K562 (cell line): Measurements from ENCODE around the gene DACT3. TPM values are rescaled to one million over a fixed set of nuclear protein-coding genes. Genes with fewer than 3 reads are reported as not detected.
A peak's percentile ranks its signal among the peaks of the same experiment; 100 is the strongest.

Experiments used
- ATAC-seq: fragments of 200-7000 bp; cut with Tn5 transposase; 3 replicates; pipeline ENCODE4 v1.9.1; 2020; ENCODE audit warnings: moderate library complexity
- Bru-seq: library from RNA; stranded (reverse); fragments of 400-500 nt; gene quantifications from one replicate; lab custom pipeline; 2021; lab: Mats Ljungman, UMichigan
- BruChase-seq, 2 experiments: library from RNA; stranded (reverse); fragments of 400-500 nt; gene quantifications; one replicate each; lab custom pipeline; 2021; lab: Mats Ljungman, UMichigan
- BruUV-seq: library from RNA; stranded (reverse); fragments of 400-500 nt; replicated peaks from 2 replicates; lab custom pipeline; 2021; lab: Mats Ljungman, UMichigan
- CTCF ChIA-PET: fragments of 300-600 bp; formaldehyde crosslinking; extraction: SDS; loops from one replicate; lab custom pipeline; 2021; ENCODE audit warnings: low intra/inter-chr PET ratio; lab: Yijun Ruan, JAX
- POLR2A ChIA-PET: fragments of 300-600, 350-650 bp; sonication (Branson Sonifier 250); formaldehyde crosslinking; extraction: SDS; loops from one replicate; lab custom pipeline; 2021; ENCODE audit warnings: antibody characterized with exemption, inconsistent platforms; lab: Yijun Ruan, JAX
- DNase-seq, 4 experiments: peaks; one replicate each; pipeline versions ENCODE4 v3.0.0 to v3.0.0-alpha.2; 2011 to 2018; ENCODE audit warnings: low spot score in 3 of 4, mixed read lengths in 3 of 4; ENCODE audit errors: extremely low read depth in 1 of 4
- FAIRE-seq: peaks from 2 replicates; lab custom pipeline; 2011; peaks lifted over from hg19 to GRCh38; lab: Jason Lieb, UNC
- H2AFZ ChIP-seq: 2 replicates; pipeline ENCODE4 v1.6.0; 2011; ENCODE audit warnings: low read depth, low read length, control low read depth, inconsistent platforms
- H3K27ac ChIP-seq: fragments of 200-600 bp; 3 replicates; pipeline ENCODE4 v1.8.0; 2011; ENCODE audit warnings: low read depth, mild to moderate bottlenecking, control low read depth, inconsistent platforms, low read length, moderate library complexity, mixed read lengths; ENCODE audit errors: extremely low read depth
- H3K27me3 ChIP-seq, 2 experiments: fragments of 300-600 bp in 1 of 2; 2 replicates in 1 of 2; 3 replicates in 1 of 2; pipeline versions ENCODE4 v1.6.0 to v1.8.0; 2011; ENCODE audit warnings: inconsistent platforms in 2 of 2, low read length in 2 of 2, mild to moderate bottlenecking in 1 of 2, mixed read lengths in 1 of 2, moderate library complexity in 1 of 2; ENCODE audit not compliant: control insufficient read depth in 2 of 2, insufficient read depth in 2 of 2
- H3K36me3 ChIP-seq: fragments of 300-600 bp; 3 replicates; pipeline ENCODE4 v1.8.0; 2011; ENCODE audit warnings: mild to moderate bottlenecking, low read length, inconsistent platforms; ENCODE audit not compliant: control insufficient read depth, insufficient read depth
- H3K4me1 ChIP-seq, 2 experiments: fragments of 200-600 bp in 1 of 2; replicated peaks in 1 of 2; 2 replicates in 1 of 2; 3 replicates in 1 of 2; pipeline versions ENCODE4 v1.5.1 to v1.8.0; 2011; ENCODE audit warnings: inconsistent platforms in 2 of 2, low read length in 2 of 2, mild to moderate bottlenecking in 1 of 2, mixed read lengths in 1 of 2, moderate library complexity in 1 of 2; ENCODE audit not compliant: control insufficient read depth in 2 of 2, insufficient read depth in 2 of 2
- H3K4me2 ChIP-seq: 2 replicates; pipeline ENCODE4 v1.6.1; 2011; ENCODE audit warnings: low read length, control low read depth, inconsistent platforms, mixed read lengths; ENCODE audit not compliant: insufficient read depth
- H3K4me3 ChIP-seq: fragments of 200-600 bp; sonication (generic), shearing (Covaris generic); 2 replicates; pipeline ENCODE4 v1.5.1; 2016; ENCODE audit warnings: control low read depth, inconsistent platforms
- H3K79me2 ChIP-seq: fragments of 200-600 bp; 3 replicates; pipeline ENCODE4 v1.8.0; 2011; ENCODE audit warnings: low read length, inconsistent platforms; ENCODE audit not compliant: control insufficient read depth, insufficient read depth
- H3K9ac ChIP-seq, 2 experiments: 2 replicates each; pipeline versions ENCODE4 v1.6.0 to v1.6.1; 2011; ENCODE audit warnings: low read depth in 2 of 2, low read length in 2 of 2, control low read depth in 1 of 2, inconsistent platforms in 1 of 2, mild to moderate bottlenecking in 1 of 2, mixed read lengths in 1 of 2; ENCODE audit not compliant: insufficient read depth in 1 of 2
- H3K9me1 ChIP-seq: one replicate; pipeline ENCODE4 v1.6.0; 2011; ENCODE audit warnings: inconsistent platforms, mild to moderate bottlenecking, low read length, moderate library complexity; ENCODE audit not compliant: control insufficient read depth, insufficient read depth
- H3K9me3 ChIP-seq: replicated peaks from 2 replicates; pipeline ENCODE4 v1.5.1; 2011; ENCODE audit warnings: low read depth, low read length, inconsistent platforms; ENCODE audit not compliant: control insufficient read depth, insufficient read depth
- H4K20me1 ChIP-seq: replicated peaks from 2 replicates; pipeline ENCODE4 v1.6.1; 2011; ENCODE audit warnings: low read length, inconsistent platforms, mixed read lengths; ENCODE audit not compliant: control insufficient read depth, insufficient read depth
- CBX2 ChIP-seq: fragments of 200-600 bp; sonication (generic); IDR thresholded peaks from one replicate; pipeline ENCODE4 v1.6.1; 2012; ENCODE audit warnings: mild to moderate bottlenecking, low read length, inconsistent platforms; ENCODE audit not compliant: insufficient read depth, poor library complexity, severe bottlenecking
- ETV1 ChIP-seq: fragments of 450-650 bp; conservative IDR thresholded peaks from 2 replicates; pipeline ENCODE4 v1.6.1; 2016; ENCODE audit warnings: missing genetic modification characterization, control low read depth, low read depth, missing compliant biosample characterization
- GTF2B ChIP-seq: IDR thresholded peaks from 2 replicates; pipeline ENCODE4 v1.6.1; 2011; ENCODE audit not compliant: insufficient read length; ENCODE audit errors: extremely low read depth
- HDAC2 ChIP-seq: fragments of 450-650 bp; IDR thresholded peaks from 2 replicates; pipeline ENCODE4 v1.6.1; 2016; ENCODE audit warnings: mild to moderate bottlenecking
- HNRNPUL1 ChIP-seq: fragments of 200-400 bp; formaldehyde crosslinking; IDR thresholded peaks from 2 replicates; pipeline ENCODE4 v1.6.1; 2017; ENCODE audit warnings: low read length
- KDM2B ChIP-seq: fragments of 250-450 bp; sonication (Bioruptor Pico); IDR thresholded peaks from 2 replicates; pipeline ENCODE4 v1.8.0; 2021; ENCODE audit warnings: mild to moderate bottlenecking, moderate library complexity
- MBD2 ChIP-seq: sonication (generic); IDR thresholded peaks from 2 replicates; pipeline ENCODE4 v1.6.1; 2016; ENCODE audit warnings: low read depth, borderline replicate concordance
- NRF1 ChIP-seq, 2 experiments: fragments of 450-650 bp; IDR thresholded peaks in 1 of 2; conservative IDR thresholded peaks in 1 of 2; 2 replicates each; pipeline ENCODE4 v1.6.1; 2014; ENCODE audit warnings: mild to moderate bottlenecking in 2 of 2
- RBM39 ChIP-seq: fragments of 200-400 bp; formaldehyde crosslinking; optimal IDR thresholded peaks from 2 replicates; pipeline ENCODE3; 2018; ENCODE audit warnings: low read depth, low read length
- THAP12 ChIP-seq: fragments of 250-450 bp; sonication (Bioruptor Pico); IDR thresholded peaks from 2 replicates; pipeline ENCODE4 v1.9.0; 2021; ENCODE audit warnings: mild to moderate bottlenecking, inconsistent platforms
- WGBS: fragments of 100-300 bp; shearing (Covaris generic); methylation state at CpG from one replicate; pipeline ENCODE4 v1.1.6; 2016; ENCODE audit warnings: low coverage, mixed read lengths; ENCODE audit not compliant: insufficient coverage; ENCODE audit errors: missing lambda C conversion rate; 5-methylcytosine and 5-hydroxymethylcytosine counted together
- in situ Hi-C: fragments of 300-500 bp; cut with MboI; formaldehyde crosslinking; loops from 4 replicates; pipeline ENCODE4 v1.15.0; 2018; ENCODE audit warnings: inconsistent platforms, mixed read lengths
- intact Hi-C: fragments of 100-400 bp; cut with micrococcal nuclease; formaldehyde crosslinking; loops from 2 replicates; pipeline ENCODE4 v1.14.2; 2022
- long read RNA-seq, 3 experiments: library from polyadenylated mRNA in 2 of 3; library from RNA in 1 of 3; unstranded in 2 of 3; stranded (forward) in 1 of 3; transcript quantifications; one replicate each; pipeline ENCODE4 v2.0.0, GENCODE V29; 2019 to 2022
- polyA minus RNA-seq, 3 experiments: library from RNA; depleted of rRNA, polyadenylated mRNA; stranded (reverse); fragments of >200 nt; gene quantifications; 2 replicates each; pipeline ENCODE4 v1.2.3, GENCODE V29; 2011
- polyA plus RNA-seq, 8 experiments: library from polyadenylated mRNA; depleted of rRNA in 4 of 8; stranded (reverse) in 5 of 8; unstranded in 3 of 8; fragments of >200 nt; fragmentation: Nextera tagmentation in 2 of 8; fragmentation: Illumina TruSeq in 1 of 8; extraction: Ambion mirVana in 2 of 8; extraction: Trizol in 1 of 8; gene quantifications; 2 replicates each; pipeline versions ENCODE4 v1.2.1 to v1.2.3, GENCODE V29; 2011 to 2014; ENCODE audit warnings: inconsistent platforms in 1 of 8, missing spikeins in 1 of 8
- total RNA-seq, 7 experiments: library from RNA; depleted of rRNA in 6 of 7; stranded (reverse); fragments of >200 nt in 6 of 7; fragmentation: Illumina TruSeq in 2 of 7; extraction: Trizol in 2 of 7; gene quantifications; 2 replicates each; pipeline versions ENCODE4 v1.2.1 to v1.2.3, GENCODE V29; 2011 to 2021; ENCODE audit warnings: low replicate concordance in 1 of 7
- TF ChIP-seq, protein P1 (sequence below): fragments of 250-450 bp; sonication (Bioruptor Pico); IDR thresholded peaks from 2 replicates; pipeline ENCODE4 v1.8.0; 2022; ENCODE audit warnings: moderate library complexity, mild to moderate bottlenecking, inconsistent platforms

Gene DACT3
- total RNA-seq (2011; cell fraction: chromatin; rRNA removed; ENCODE audit: low replicate concordance): 6.5 and 10.4 TPM in 2 replicates
- total RNA-seq (2011; cell fraction: nucleolus; rRNA removed): 5.1 and 6.8 TPM in 2 replicates
- total RNA-seq (2011; cell fraction: nucleoplasm; rRNA removed): 6.0 and 8.6 TPM in 2 replicates
- total RNA-seq (2014; rRNA removed) (4.7 and 6.5 TPM in 2 replicates), total RNA-seq (2014; rRNA removed; fragmentation: Illumina TruSeq; extraction: Trizol) (2.8 TPM in 2 replicates), total RNA-seq (2015; rRNA removed; fragmentation: Illumina TruSeq; extraction: Trizol) (2.3 and 2.5 TPM in 2 replicates), total RNA-seq (2021) (5.9 and 6.5 TPM in 2 replicates), polyA plus RNA-seq (2011; rRNA removed) (3.3 and 3.5 TPM in 2 replicates), polyA plus RNA-seq (2014; fragmentation: Illumina TruSeq; extraction: Trizol) (4.1 and 4.2 TPM in 2 replicates), polyA plus RNA-seq (2014; fragmentation: Nextera tagmentation; extraction: Ambion mirVana) (under 1 TPM; 0.67 to 0.83 TPM), polyA plus RNA-seq (2014; rRNA removed) (3.3 and 5.1 TPM in 2 replicates), polyA minus RNA-seq (2011; rRNA and poly(A)+ RNA removed) (1.9 and 3.0 TPM in 2 replicates), Bru-seq, nascent RNA (percentile 50 among the genes with signal in this experiment), BruChase-seq, experiment 1, labeled RNA remaining after a 2-hour chase (percentile 38 among the genes with signal in this experiment), BruChase-seq, experiment 2, labeled RNA remaining after a 6-hour chase (percentile 41 among the genes with signal in this experiment)
- 3.0 and 6.0 TPM in 2 replicates for polyA plus RNA-seq (2011; cell fraction: cytosol; rRNA removed)
- polyA plus RNA-seq (2011; cell fraction: nucleus; rRNA removed): 3.7 and 5.0 TPM in 2 replicates
- 1.3 and 2.1 TPM in 2 replicates for polyA plus RNA-seq (2012)
- 2.0 and 2.5 TPM in 2 replicates for polyA minus RNA-seq (2011; cell fraction: cytosol; rRNA and poly(A)+ RNA removed)
- polyA minus RNA-seq (2011; cell fraction: nucleus; rRNA and poly(A)+ RNA removed): 0.67 and 1.1 TPM in 2 replicates
- long read RNA-seq, experiment 1, partial matches to known transcripts: 1 of 13 reads
- long read RNA-seq, experiment 1, other reads (novel, unspliced or antisense): 9 of 13 reads
- long read RNA-seq, experiment 2, partial matches to known transcripts: 0 of 3 reads
- long read RNA-seq, experiment 2, other reads (novel, unspliced or antisense): 3 of 3 reads
- long read RNA-seq, experiment 3: 0 reads

DNA sequence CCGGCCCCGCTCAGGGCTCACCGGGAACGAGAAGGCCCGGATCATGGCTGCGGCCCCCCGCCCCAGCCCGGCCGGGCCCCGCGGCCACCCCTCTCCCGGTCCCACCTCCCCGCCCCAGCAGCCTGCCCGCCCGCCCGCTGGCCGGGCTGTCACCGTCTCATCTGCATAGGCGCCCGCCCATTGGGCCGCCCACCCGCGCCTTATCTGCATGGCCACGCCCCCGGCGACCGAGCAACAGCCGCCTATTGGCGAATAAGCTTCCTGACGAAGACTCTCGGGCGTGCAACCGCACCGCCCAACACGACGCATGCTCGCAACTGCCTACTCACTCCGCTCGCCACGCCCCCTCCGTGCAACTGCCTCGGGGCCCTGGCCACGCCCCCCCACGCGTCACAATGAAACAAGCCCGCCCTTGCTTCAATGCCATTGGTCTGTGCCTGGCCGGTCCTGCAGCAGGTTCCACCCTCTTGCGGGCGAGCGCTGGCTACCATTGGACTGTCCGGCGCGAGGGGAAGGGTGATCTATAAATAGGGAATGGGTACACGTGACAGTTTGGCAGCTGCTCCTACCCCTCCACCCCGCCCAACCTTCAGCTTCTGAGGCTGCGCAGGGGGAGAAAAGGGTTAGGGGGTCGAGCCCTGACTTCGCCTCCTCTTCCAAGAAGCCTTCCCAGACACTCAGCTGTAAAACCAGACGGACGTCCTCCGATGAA lies at the start of gene DACT3:
TSS of gene DACT3 (minus strand) at position 163 of the 712 bp plus-strand sequence. CDS start at position 45, 118 bp downstream.
- no peaks in the 10 kb centered on the region for H3K79me2 ChIP-seq
- H4K20me1 ChIP-seq: no peaks in the 10 kb centered on the region
- in situ Hi-C loops (loop anchor here (5.0 kb wide), 1 partner anchor 49 kb away; no protein-coding TSS in a partner anchor), intact Hi-C loops (loop anchor here (1.0 kb wide), 1 partner anchor 60 kb away; the partner anchor contains the start of gene CALM3)
- H3K9ac ChIP-seq: peak within 1 kb of the TSS; percentile 32 to 87; a peak in 3 of 4 replicates
- CTCF ChIA-PET: interaction anchor here (0.7 to 3.0 kb wide), 7 partner anchors 10 to 172 kb away, joined by 3 to 26 read pairs (median 5); no protein-coding TSS in a partner anchor
- FAIRE-seq (peak; percentile 98), DNase-seq (peak; percentile 99 to 100 (median 99)), ATAC-seq (peak; percentile 94)
- H3K9me1 ChIP-seq: no peaks in the 10 kb centered on the region
- H3K9me3 ChIP-seq: no peaks in the 10 kb centered on the region
- H3K27me3 ChIP-seq: no peaks in the 10 kb centered on the region
- peak within 1 kb of the TSS; percentile 54; the same call in 1 of the 3 replicates for H3K27ac ChIP-seq
- H3K4me2 ChIP-seq: peak within 1 kb of the TSS; percentile 80
- no peaks in the 10 kb centered on the region for H3K36me3 ChIP-seq
- POLR2A ChIA-PET: interaction anchor here (0.6 to 2.3 kb wide), 19 partner anchors 9 to 514 kb away, joined by 3 to 10 read pairs (median 3); partner anchors contain the start of gene CALM3
- BruUV-seq: no TSS peak
- H3K4me1 ChIP-seq: peaks cover 25 to 30% of the 10 kb centered on the region in 2 experiments
- under 1% methylated on average over 35 of the region's 61 CpGs for WGBS
- H2AFZ ChIP-seq: peak within 1 kb of the TSS; percentile 75
- peak within 1 kb of the TSS; percentile 54 for H3K4me3 ChIP-seq
- TF ChIP-seq NRF1 (conservative IDR thresholded peaks at IDR 0.05 in 1 of 2, IDR thresholded peaks at IDR 0.05 in 1 of 2) (peak; percentile 93 to 95), HNRNPUL1 (no peak), HDAC2 (peak; percentile 22; the same call in 1 of the 2 replicates), THAP12 (CRISPR knock-in tag) (no peak), KDM2B (no peak), CBX2 (no peak), GTF2B (no peak), ETV1 (tag) (no peak), RBM39 (no peak), MBD2 (peak; percentile 64; the same call in 1 of the 2 replicates)
- TF ChIP-seq, protein P1, sequence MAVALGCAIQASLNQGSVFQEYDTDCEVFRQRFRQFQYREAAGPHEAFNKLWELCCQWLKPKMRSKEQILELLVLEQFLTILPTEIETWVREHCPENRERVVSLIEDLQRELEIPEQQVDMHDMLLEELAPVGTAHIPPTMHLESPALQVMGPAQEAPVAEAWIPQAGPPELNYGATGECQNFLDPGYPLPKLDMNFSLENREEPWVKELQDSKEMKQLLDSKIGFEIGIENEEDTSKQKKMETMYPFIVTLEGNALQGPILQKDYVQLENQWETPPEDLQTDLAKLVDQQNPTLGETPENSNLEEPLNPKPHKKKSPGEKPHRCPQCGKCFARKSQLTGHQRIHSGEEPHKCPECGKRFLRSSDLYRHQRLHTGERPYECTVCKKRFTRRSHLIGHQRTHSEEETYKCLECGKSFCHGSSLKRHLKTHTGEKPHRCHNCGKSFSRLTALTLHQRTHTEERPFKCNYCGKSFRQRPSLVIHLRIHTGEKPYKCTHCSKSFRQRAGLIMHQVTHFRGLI (CRISPR knock-in tag): no peak
